Astrocyte (in vitro differentiated cells and primary cell): ENCODE results near the gene RASL10A. TPM values are rescaled to one million over a fixed set of nuclear protein-coding genes. Genes with fewer than 3 reads are reported as not detected.

ENCODE experiments used
- DNase-seq: peaks from one replicate; pipeline ENCODE4 v3.0.0-alpha.2; 2010; ENCODE audit warnings: low read depth
- FAIRE-seq: peaks from 2 replicates; lab custom pipeline; 2011; peaks lifted over from hg19 to GRCh38; lab: Jason Lieb, UNC
- H2AFZ ChIP-seq: 2 replicates; pipeline ENCODE4 v1.6.0; 2012; ENCODE audit warnings: low read depth, low read length, inconsistent platforms
- H3K27ac ChIP-seq: 2 replicates; pipeline ENCODE4 v1.5.1; 2011; ENCODE audit warnings: low read depth, low read length, inconsistent platforms
- H3K27me3 ChIP-seq: 2 replicates; pipeline ENCODE4 v1.6.0; 2011; ENCODE audit warnings: low read length, inconsistent platforms; ENCODE audit not compliant: insufficient read depth
- H3K36me3 ChIP-seq: 2 replicates; pipeline ENCODE4 v1.5.1; 2011; ENCODE audit warnings: low read length, inconsistent platforms; ENCODE audit not compliant: insufficient read depth
- H3K4me1 ChIP-seq: 2 replicates; pipeline ENCODE4 v1.5.1; 2011; ENCODE audit warnings: low read length, inconsistent platforms; ENCODE audit not compliant: insufficient read depth
- H3K4me2 ChIP-seq: 2 replicates; pipeline ENCODE4 v1.6.0; 2012; ENCODE audit warnings: low read length, inconsistent platforms
- H3K4me3 ChIP-seq: 2 replicates; pipeline ENCODE4 v1.5.1; 2011; ENCODE audit warnings: low read depth, mild to moderate bottlenecking, low read length, inconsistent platforms; ENCODE audit not compliant: insufficient read depth
- H3K79me2 ChIP-seq: 2 replicates; pipeline ENCODE4 v1.6.0; 2012; ENCODE audit warnings: mild to moderate bottlenecking, low read length, inconsistent platforms; ENCODE audit not compliant: insufficient read depth
- H3K9ac ChIP-seq: 2 replicates; pipeline ENCODE4 v1.6.0; 2012; ENCODE audit warnings: mild to moderate bottlenecking, low read length, inconsistent platforms
- H3K9me3 ChIP-seq: 2 replicates; pipeline ENCODE4 v1.5.1; 2012; ENCODE audit warnings: low read depth, mild to moderate bottlenecking, low read length, inconsistent platforms; ENCODE audit not compliant: insufficient read depth
- H4K20me1 ChIP-seq: 2 replicates; pipeline ENCODE4 v1.6.0; 2012; ENCODE audit warnings: low read length, inconsistent platforms; ENCODE audit not compliant: insufficient read depth
- H3K27ac Mint-ChIP-seq: one replicate; pipeline ENCODE4 v1.8.0; 2021; ENCODE audit warnings: mild to moderate bottlenecking, mixed read lengths; ENCODE audit not compliant: unreplicated experiment
- H3K27me3 Mint-ChIP-seq: one replicate; pipeline ENCODE4 v1.8.0; 2021; ENCODE audit warnings: low read depth, mixed read lengths; ENCODE audit not compliant: unreplicated experiment
- H3K36me3 Mint-ChIP-seq: one replicate; pipeline ENCODE4 v1.8.0; 2021; ENCODE audit warnings: low read depth, mixed read lengths; ENCODE audit not compliant: unreplicated experiment
- H3K4me1 Mint-ChIP-seq: one replicate; pipeline ENCODE4 v1.8.0; 2021; ENCODE audit warnings: low read depth, mixed read lengths; ENCODE audit not compliant: unreplicated experiment
- H3K4me3 Mint-ChIP-seq: one replicate; pipeline ENCODE4 v1.8.0; 2021; ENCODE audit warnings: mild to moderate bottlenecking, moderate library complexity, mixed read lengths; ENCODE audit not compliant: unreplicated experiment
- H3K9me3 Mint-ChIP-seq: one replicate; pipeline ENCODE4 v1.8.0; 2021; ENCODE audit warnings: mild to moderate bottlenecking, mixed read lengths; ENCODE audit not compliant: unreplicated experiment
- EZH2 ChIP-seq: IDR thresholded peaks from 2 replicates; pipeline ENCODE4 v1.6.1; 2012; ENCODE audit warnings: mild to moderate bottlenecking, low read length, inconsistent platforms; ENCODE audit not compliant: insufficient read depth
- total RNA-seq: library from RNA; stranded (reverse); gene quantifications from 2 replicates; pipeline ENCODE4 v1.2.1, GENCODE V29; 2021
- TF ChIP-seq, protein P1 (sequence below): IDR thresholded peaks from 2 replicates; pipeline ENCODE4 v1.5.1; 2011; ENCODE audit warnings: low read depth, mild to moderate bottlenecking, inconsistent platforms, low read length, moderate library complexity; ENCODE audit not compliant: insufficient read depth

The RASL10A gene
- total RNA-seq, 1 donor from 2014 or later = 1.5 TPM

DNA sequence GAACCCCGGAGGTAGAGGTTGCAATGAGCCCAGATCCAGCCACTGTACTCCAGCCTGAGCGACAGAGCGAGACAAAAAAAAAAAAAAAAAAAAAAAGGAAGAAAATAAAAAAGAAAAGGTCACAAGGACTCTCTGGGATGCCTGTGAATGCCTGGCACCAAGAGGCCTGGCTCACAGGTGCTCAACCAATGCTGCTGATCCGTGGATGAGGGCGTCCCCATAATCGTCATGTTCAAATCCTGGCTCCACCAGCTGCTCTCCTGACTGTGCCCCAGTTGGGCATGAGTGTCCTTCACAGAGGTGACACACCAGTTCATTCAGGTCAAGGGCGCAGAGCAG, 9.7 kb downstream of the RASL10A start:
- Mint-ChIP-seq H3K27ac (peak overlapping the region; percentile 23), H3K9me3 (peaks cover 2% of the 10 kb centered on the region), H3K4me1 (peaks cover 4% of the 10 kb centered on the region), H3K27me3 (no peaks in the 10 kb centered on the region), H3K36me3 (no peaks in the 10 kb centered on the region), H3K4me3 (peak overlapping the region; percentile 84)
- no peak overlapping the region for H3K27ac ChIP-seq
- peak overlapping the region; percentile 84 for H3K9ac ChIP-seq
- no peak for FAIRE-seq
- H4K20me1 ChIP-seq = peaks cover 27% of the 10 kb centered on the region
- H3K4me3 ChIP-seq = no peak overlapping the region
- no peaks in the 10 kb centered on the region for H3K27me3 ChIP-seq
- H3K4me2 ChIP-seq = peak overlapping the region; percentile 92
- no peaks in the 10 kb centered on the region for H3K9me3 ChIP-seq
- peak overlapping the region; percentile 90 for H2AFZ ChIP-seq
- peaks cover 34% of the 10 kb centered on the region for H3K79me2 ChIP-seq
- no peak for DNase-seq
- peaks cover 2% of the 10 kb centered on the region for H3K36me3 ChIP-seq
- peaks cover 41% of the 10 kb centered on the region for H3K4me1 ChIP-seq
- no peak for TF ChIP-seq EZH2
- TF ChIP-seq, protein P1, sequence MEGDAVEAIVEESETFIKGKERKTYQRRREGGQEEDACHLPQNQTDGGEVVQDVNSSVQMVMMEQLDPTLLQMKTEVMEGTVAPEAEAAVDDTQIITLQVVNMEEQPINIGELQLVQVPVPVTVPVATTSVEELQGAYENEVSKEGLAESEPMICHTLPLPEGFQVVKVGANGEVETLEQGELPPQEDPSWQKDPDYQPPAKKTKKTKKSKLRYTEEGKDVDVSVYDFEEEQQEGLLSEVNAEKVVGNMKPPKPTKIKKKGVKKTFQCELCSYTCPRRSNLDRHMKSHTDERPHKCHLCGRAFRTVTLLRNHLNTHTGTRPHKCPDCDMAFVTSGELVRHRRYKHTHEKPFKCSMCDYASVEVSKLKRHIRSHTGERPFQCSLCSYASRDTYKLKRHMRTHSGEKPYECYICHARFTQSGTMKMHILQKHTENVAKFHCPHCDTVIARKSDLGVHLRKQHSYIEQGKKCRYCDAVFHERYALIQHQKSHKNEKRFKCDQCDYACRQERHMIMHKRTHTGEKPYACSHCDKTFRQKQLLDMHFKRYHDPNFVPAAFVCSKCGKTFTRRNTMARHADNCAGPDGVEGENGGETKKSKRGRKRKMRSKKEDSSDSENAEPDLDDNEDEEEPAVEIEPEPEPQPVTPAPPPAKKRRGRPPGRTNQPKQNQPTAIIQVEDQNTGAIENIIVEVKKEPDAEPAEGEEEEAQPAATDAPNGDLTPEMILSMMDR = no peak

DNA sequence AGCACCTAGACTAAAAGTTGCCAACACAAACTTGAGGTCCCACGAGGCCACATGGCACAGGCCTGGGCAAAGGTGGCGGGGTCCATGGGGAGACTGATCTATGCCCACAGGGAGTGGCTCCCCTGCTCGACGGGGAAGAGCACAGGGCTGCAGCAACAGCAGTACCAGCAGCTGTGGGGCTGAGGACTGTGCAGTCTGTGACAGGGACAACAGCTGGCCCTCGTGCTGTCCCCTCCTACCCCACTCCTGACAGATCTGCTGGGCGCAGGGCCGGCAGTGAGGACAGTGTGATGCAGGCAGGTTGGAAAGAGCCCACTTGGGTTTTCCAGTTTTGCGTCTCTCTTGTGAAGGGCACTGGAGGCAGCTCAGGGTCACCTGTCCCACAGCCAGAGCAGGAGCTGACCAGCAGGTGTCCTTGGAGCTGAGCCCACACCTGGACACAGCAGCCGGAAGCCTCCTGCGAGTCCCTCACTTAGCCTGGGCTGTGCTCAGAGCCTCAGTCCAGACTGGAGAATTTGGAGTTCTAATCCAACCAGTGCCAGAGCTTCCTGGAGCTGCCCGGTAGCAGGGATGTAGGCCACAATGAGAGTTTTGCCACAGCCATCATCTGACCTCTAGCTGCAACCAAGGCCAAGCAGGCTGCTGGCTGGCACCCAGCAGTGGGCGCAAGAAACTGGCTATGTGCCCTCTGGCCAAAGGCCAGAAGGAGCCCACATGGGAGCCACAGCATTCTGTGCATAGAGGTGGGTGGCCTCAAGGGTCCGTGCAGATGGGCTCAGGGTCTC, 12.6 kb downstream of the RASL10A start:
- TF ChIP-seq EZH2 = no peak
- TF ChIP-seq, protein P1 = no peak
- no peak for FAIRE-seq

DNA sequence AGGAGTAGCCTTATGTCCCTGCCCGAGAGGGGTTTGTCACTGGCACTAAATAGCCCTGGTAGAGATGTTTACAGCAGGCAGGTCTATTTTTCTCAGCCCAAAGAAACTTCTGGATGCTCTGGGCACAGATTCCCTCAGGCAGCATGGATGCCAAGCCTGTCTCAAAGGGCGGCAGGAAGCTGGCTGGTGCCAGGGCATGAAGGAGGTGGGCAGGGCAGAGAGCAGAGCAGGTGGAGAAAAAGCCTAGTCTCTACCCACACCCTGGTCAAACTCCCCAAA, 13.2 kb downstream of the RASL10A start:
- Mint-ChIP-seq H3K36me3 (peaks cover 16% of the 10 kb centered on the region), H3K9me3 (peaks cover 5% of the 10 kb centered on the region), H3K4me3 (no peak overlapping the region), H3K27ac (no peak overlapping the region), H3K4me1 (no peaks in the 10 kb centered on the region), H3K27me3 (no peaks in the 10 kb centered on the region)
- FAIRE-seq (no peak), DNase-seq (no peak)
- no peak overlapping the region for H3K27ac ChIP-seq
- TF ChIP-seq, protein P1 = no peak
- no peak for TF ChIP-seq EZH2
- no peaks in the 10 kb centered on the region for H3K9me3 ChIP-seq
- H3K79me2 ChIP-seq = peaks cover 2% of the 10 kb centered on the region
- H4K20me1 ChIP-seq = peaks cover 47% of the 10 kb centered on the region
- H2AFZ ChIP-seq = no peak overlapping the region
- H3K4me1 ChIP-seq = peaks cover 9% of the 10 kb centered on the region
- H3K4me3 ChIP-seq = no peak overlapping the region
- no peaks in the 10 kb centered on the region for H3K27me3 ChIP-seq
- H3K9ac ChIP-seq = no peak overlapping the region
- peaks cover 26% of the 10 kb centered on the region for H3K36me3 ChIP-seq
- H3K4me2 ChIP-seq = no peak overlapping the region

More for the DNA sequence above, 12.6 kb downstream of the RASL10A start:
- Histone ChIP-seq H3K27me3 (no peaks in the 10 kb centered on the region), H3K9me3 (no peaks in the 10 kb centered on the region), H3K4me1 (peaks cover 14% of the 10 kb centered on the region), H3K4me3 (no peak overlapping the region), H2AFZ (no peak overlapping the region), H3K4me2 (no peak overlapping the region), H3K27ac (no peak overlapping the region), H3K36me3 (peaks cover 21% of the 10 kb centered on the region), H3K9ac (no peak overlapping the region), H4K20me1 (peaks cover 42% of the 10 kb centered on the region), H3K79me2 (peaks cover 8% of the 10 kb centered on the region)
- no peak for DNase-seq
- Mint-ChIP-seq H3K4me3 (no peak overlapping the region), H3K9me3 (peaks cover 2% of the 10 kb centered on the region), H3K27ac (no peak overlapping the region), H3K27me3 (no peaks in the 10 kb centered on the region), H3K4me1 (no peaks in the 10 kb centered on the region), H3K36me3 (peaks cover 11% of the 10 kb centered on the region)
